ENCODE results near the gene LRFN2. TPM values are rescaled to one million over a fixed set of nuclear protein-coding genes. Genes with fewer than 3 reads are reported as not detected.

Gene LRFN2
- total RNA-seq, 6 donors from 2014 or later: 0.06 to 0.20 TPM; not detected in 4

- no peaks in the 10 kb centered on the region for H3K9me3 ChIP-seq
- ATAC-seq (ENCODE audit: low FRiP score in 2 of 2) (no peak), DNase-seq (no peak)
- H3K4me1 ChIP-seq: no peaks in the 10 kb centered on the region
- H3K36me3 ChIP-seq: no peaks in the 10 kb centered on the region
- no peak overlapping the region for H3K4me3 ChIP-seq
- TF ChIP-seq EP300 (IDR thresholded peaks at IDR 0.05): no peak
- TF ChIP-seq POLR2A (IDR thresholded peaks at IDR 0.05): no peak
- no peak for TF ChIP-seq POLR2AphosphoS5 (IDR thresholded peaks at IDR 0.05)
- no peak for TF ChIP-seq CTCF (IDR thresholded peaks at IDR 0.05)
- WGBS, 2 donors: 86 to 90% methylated on average over 3 of the region's 3 CpGs
- no peak overlapping the region for H3K27ac ChIP-seq
- no peaks in the 10 kb centered on the region for H3K27me3 ChIP-seq
These were observed 8.1 kb downstream of the LRFN2 start for GRCh38 chr6:40579101-40579500.

- no peak for ATAC-seq (ENCODE audit: low FRiP score in 2 of 2)
- TF ChIP-seq POLR2AphosphoS5 (IDR thresholded peaks at IDR 0.05): no peak
- TF ChIP-seq POLR2A (IDR thresholded peaks at IDR 0.05): no peak
- no peak for TF ChIP-seq EP300 (IDR thresholded peaks at IDR 0.05)
- no peak for TF ChIP-seq CTCF (IDR thresholded peaks at IDR 0.05)
- Histone ChIP-seq H3K4me1 (no peaks in the 10 kb centered on the region), H3K36me3 (no peaks in the 10 kb centered on the region), H3K27me3 (no peaks in the 10 kb centered on the region), H3K27ac (no peak overlapping the region), H3K4me3 (no peak overlapping the region), H3K9me3 (no peaks in the 10 kb centered on the region)
- DNase-seq: no peak
- WGBS, 2 donors: 94 to 95% methylated on average over 4 of the region's 4 CpGs
These were observed 9.5 kb downstream of the LRFN2 start for GRCh38 chr6:40577672-40578071.

GRCh38 chr6:40573221-40573620, 13.9 kb downstream of the LRFN2 start:
- ATAC-seq (ENCODE audit: low FRiP score in 2 of 2): no peak
- WGBS, 2 donors: 74 to 80% methylated on average over 5 of the region's 5 CpGs
- no peak for TF ChIP-seq POLR2A (IDR thresholded peaks at IDR 0.05)
- TF ChIP-seq EP300 (IDR thresholded peaks at IDR 0.05): no peak
- TF ChIP-seq POLR2AphosphoS5 (IDR thresholded peaks at IDR 0.05): no peak
- TF ChIP-seq CTCF (IDR thresholded peaks at IDR 0.05): no peak
- Histone ChIP-seq H3K27me3 (no peaks in the 10 kb centered on the region), H3K4me3 (no peak overlapping the region), H3K9me3 (no peaks in the 10 kb centered on the region), H3K4me1 (no peaks in the 10 kb centered on the region), H3K27ac (no peak overlapping the region), H3K36me3 (no peaks in the 10 kb centered on the region)
- DNase-seq: peak in 1 of 2 donors; percentile 21

- Histone ChIP-seq H3K27me3 (no peaks in the 10 kb centered on the region), H3K4me1 (no peaks in the 10 kb centered on the region), H3K9me3 (no peaks in the 10 kb centered on the region), H3K27ac (no peak overlapping the region), H3K4me3 (no peak overlapping the region), H3K36me3 (no peaks in the 10 kb centered on the region)
- ATAC-seq (ENCODE audit: low FRiP score in 2 of 2): no peak
- no peak for TF ChIP-seq POLR2AphosphoS5 (IDR thresholded peaks at IDR 0.05)
- TF ChIP-seq CTCF (IDR thresholded peaks at IDR 0.05): no peak
- no peak for TF ChIP-seq EP300 (IDR thresholded peaks at IDR 0.05)
- TF ChIP-seq POLR2A (IDR thresholded peaks at IDR 0.05): no peak
- no peak for DNase-seq
- WGBS, 2 donors: 70 to 80% methylated on average over 7 to 8 of the region's 8 CpGs
These were observed 17.8 kb downstream of the LRFN2 start for GRCh38 chr6:40569162-40569910.
